ENCODE data around the gene AGO4.
"Not testable (repeated sequence)": the region's sequence is repeated elsewhere in the genome, so short reads cannot be mapped to it uniquely, and the experiment has no call there.

Gene AGO4

DNA sequence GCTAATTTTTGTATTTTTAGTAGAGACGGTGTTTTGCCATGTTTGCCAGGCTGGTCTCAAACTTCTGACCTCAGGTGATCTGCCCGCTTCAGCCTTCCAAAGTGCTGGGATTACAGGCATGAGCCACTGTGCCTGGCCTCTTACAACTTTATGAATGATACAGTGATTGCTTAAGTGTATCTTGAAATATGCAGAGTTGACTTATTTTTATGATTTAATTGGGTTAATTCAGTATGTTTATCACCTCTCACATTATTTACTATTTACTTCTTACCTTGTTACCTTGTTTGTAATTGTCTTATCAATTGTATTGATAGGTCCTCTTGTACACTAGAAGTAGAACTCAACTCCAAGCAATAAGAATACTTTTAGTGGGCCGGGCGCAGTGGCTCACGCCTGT, 4.9 kb downstream of the AGO4 start:
- DNase-seq = not testable (repeated sequence)

DNA sequence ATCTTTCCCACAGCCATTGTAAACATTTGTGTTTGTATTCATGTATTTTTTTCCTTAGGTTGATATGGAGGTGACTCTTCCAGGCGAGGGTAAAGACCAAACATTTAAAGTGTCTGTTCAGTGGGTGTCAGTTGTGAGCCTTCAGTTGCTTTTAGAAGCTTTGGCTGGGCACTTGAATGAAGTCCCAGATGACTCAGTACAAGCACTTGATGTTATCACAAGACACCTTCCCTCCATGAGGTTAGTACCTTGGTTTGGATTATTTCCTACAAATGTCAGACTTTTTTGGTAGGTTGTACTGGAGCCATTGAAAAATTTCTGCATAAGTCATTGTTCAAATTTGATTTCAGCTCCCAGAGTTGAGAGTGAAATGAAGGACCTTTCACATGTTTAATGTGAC, 17.4 kb downstream of the AGO4 start:
- DNase-seq = no peak

DNA sequence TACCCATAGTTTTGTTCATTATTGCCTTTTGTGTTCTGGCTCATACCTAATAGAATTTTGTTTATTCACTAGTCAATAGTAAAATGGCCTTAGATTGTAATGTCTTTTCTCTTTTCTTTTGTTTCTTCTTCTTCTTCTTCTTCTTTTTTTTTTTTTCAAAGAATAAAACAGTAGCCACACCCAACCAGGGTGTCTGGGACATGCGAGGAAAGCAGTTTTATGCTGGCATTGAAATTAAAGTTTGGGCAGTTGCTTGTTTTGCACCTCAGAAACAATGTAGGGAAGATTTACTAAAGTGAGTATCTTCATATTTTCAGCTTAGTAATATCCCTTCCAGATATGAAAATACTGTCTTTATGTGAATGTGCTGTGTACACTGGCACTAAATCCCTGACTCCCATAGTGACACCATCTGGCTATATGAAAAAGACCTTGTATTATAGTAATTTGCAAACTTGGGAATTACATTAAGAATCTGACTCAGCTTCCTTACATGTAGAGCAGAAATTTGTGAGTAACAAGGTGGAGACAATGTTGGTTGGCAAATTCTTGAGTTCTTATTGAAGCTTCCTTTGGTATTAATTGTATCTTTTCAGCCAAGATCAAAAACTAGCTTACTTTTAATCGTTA, 24.6 kb downstream of the AGO4 start:
- no peak for DNase-seq

DNA sequence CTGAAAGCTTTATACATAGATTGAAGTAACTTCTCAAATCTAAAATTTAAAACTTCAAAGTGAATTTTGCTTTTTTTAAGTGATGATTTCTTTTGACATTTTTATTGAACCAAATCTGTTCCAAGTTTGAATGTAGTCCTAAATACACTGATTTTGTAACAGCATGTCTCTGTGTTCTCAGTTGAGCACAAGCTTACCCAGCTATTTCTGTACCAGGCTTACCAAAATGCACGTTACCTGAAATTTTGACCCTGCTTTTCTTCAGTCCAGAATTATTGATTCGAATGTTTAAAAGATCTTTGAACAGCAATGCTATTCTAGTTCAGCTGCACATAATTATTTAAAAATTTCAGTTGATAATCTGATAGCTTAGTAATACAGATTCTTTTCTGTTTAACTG, 25.6 kb downstream of the AGO4 start:
- DNase-seq = no peak

DNA sequence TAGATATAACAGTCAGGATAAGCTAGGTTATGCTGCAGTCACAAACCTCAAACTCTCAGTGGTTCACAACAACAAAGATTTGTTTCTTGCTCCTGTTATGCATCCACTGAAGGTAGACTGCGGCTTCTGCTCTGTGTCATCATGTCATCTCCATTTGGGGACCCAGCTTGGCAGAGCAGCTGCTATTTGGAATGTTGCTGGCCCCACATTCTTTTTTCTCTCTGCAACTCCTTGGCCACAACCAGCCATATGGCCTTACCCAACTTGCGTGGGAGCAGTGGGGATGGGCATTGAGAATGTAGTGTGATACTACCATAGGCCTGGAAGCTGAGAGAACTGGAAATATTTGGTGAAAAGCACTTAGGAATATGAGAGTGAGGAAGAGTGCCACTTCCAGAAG, 26.4 kb downstream of the AGO4 start:
- DNase-seq = no peak

DNA sequence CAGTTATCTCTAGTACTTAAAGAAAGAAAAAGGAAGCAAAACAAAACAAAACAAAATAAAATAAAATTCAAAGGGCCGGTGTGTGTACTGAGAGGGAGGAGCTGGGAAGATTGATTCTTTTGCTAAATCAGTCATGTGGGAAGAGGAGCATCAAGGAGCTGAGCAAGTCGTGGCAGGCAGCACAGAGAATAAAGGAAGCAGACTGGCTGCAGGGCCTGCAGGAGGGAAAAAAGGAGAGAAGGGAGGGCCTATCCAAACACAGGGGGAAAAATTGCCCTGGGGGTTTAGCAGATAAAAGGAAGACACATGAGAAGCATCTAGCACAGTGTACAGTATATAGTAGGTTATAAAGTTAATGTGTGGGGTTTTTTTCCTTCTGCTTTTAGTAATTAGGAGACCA, 27.6 kb downstream of the AGO4 start:
- DNase-seq = no peak

DNA sequence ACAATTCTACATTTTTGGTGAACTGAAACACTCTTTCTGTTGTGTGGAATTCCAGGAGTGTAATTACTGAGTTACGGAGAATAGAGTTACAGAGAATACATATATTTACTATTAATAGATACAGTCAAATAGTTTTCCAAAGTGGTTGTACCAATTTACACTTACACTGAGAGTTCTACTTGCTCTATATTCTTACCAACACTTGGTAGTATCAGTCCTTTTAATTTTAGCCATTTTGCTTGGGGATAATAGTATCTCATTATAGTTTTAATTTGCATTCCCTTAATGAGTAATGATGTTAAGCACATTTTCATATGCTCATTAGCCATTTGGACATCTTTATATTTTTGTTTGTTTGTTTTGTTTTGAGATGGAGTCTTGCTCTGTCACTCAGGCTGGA, 28.9 kb downstream of the AGO4 start:
- no peak for DNase-seq

DNA sequence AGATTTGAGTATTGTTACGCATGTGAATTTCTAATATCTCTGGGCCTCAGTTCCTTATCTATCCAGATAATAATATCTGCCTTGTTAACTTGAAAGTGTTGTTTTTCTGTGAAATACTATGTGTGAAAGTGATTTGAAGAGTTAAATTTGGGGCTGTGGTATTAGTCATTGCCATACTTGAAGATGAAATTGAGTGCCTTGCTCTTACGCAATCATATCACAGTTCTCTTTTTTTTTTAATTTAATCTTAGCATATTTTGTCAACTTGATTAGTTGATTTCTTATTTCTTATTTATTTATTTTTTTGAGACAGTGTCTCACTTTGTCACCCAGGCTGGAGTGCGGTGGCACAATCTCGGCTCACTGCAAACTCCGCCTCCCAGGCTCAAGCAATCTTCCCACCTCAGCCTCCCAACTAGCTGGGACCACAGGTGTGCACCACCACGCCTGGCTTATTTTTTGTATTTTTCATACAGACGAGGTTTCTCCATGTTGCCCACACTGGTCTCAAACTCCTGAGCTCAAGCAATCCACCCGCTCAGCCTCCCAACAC, 31.0 kb downstream of the AGO4 start:
- DNase-seq = no peak

DNA sequence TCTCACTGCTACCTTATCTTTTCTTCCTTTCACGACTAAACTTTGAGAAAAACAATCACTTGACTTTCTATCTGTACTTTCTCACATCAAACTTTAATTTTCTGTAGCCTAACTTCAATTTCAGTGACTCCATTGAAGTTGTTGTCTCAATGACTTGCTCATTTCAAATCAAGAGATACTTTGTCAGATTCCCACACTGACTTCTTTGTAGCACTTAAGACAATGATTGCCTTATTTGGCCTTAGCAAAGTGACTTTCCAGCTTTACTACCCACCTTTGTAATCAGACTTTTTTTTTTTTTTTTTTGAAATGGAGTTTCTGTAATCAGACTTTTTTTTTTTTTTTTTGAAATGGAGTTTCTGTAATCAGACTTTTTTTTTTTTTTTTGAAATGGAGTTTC, 37.0 kb downstream of the AGO4 start:
- no peak for DNase-seq

DNA sequence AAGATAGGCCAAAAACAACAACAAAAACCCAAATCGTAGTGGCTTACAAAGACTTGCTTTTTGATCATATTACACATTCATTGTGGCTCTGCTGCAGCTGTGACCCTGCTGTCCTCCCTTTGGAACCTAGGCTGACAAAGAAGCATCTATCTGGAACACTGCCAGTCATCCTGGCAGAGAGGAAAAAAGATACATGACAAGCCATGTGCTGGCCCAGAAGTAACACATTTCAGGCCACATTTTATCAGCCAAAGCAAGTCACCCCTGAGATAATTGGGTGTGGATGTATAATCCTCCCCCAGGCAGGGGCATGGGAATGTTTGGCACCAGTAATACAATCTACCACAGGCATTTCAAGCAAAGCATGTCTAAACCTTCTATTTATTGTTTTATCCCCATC, 38.0 kb downstream of the AGO4 start:
- no peak for DNase-seq

DNA sequence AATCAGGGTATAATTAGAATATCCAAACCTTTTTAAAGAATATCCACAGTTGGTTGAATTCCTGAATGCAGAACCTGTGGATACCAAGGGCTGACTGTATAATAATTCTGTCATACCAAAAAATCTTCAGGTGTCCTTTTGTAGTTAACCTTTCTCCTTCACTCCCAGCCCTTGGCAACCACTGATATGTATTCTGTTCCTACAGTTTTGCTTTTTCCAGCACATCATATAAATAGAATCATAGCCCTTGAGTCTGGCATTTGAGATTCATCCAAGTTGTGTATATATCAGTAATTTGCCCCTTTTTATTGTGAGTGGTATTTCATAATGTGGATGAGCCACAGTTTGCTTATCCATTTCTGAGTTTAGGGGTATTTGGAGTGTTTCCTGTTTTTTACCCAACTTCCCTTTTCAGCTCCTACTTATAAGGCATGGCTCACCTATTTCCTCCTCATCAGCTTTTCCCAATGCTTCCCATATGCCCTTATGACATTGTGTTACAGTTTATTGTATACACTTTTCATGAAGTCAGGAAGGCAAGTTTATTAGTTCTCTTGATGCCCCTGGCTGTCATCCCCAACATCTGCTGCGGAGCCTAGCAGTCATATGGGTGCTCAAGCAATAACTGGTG, 40.2 kb downstream of the AGO4 start:
- no peak for DNase-seq

DNA sequence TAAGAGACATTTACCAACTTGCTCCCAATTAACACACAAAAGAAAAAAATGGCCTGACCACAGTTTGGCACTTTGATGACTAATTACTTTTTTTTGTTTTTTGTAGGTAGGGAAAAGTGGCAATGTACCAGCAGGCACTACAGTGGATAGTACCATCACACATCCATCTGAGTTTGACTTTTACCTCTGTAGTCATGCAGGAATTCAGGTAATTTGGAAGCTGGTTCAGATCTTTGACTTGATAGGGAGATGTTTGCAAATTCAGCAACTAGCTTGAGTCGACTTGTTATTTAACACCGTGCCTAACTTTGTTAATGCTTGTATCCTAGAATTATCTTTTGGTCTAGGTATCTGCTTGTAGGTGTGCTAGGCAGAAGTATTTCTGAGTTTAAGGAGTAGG, 42.2 kb downstream of the AGO4 start:
- DNase-seq = no peak

DNA sequence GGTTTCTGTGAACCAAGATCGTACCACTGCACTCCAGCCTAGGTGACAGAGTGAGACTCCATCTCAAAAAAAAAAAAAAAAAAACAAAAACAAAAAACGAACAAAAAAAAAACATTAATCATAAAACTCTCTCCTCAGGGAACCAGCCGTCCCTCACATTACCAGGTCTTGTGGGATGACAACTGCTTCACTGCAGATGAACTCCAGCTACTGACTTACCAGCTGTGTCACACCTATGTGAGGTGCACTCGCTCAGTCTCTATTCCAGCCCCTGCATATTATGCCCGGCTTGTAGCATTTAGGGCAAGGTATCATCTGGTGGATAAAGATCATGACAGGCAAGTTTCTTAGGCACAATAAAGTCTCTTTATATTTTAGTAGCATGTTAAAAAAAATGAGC, 42.9 kb downstream of the AGO4 start:
- DNase-seq = no peak

DNA sequence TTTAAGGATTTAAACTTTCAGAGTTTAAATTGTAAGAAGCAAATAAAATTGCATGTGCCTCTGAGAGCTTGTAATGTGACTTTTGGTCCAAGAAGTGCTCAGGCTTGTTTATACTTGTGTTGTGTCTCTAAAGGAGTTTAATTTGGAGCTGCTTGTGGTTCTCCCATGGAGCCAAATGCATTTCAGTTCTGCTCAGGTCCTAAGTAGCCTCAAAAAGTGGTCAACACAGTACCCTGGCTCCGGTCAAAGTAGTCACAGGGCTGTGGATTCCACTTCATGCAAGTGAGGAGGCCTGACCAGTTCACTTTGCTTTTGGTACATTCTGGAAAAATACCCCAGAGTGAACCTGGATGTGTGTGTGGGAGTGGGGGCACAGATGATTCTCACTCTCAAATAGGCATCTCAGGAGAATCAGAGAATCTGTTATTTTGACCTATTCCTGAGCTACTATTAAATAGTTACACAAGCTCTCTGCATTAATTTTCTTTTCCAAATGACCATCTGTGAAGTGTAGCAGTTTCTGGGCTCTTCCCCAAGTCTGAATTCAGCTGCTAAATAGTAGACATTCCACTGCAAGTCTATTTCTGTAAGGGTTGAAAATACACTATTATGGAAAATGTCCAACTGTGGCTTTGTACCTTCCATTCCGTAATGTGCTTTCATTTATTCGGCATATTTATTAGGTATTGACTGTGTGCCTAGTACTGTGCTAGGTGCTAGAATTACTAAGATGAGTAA, 43.5 kb downstream of the AGO4 start:
- no peak for DNase-seq

DNA sequence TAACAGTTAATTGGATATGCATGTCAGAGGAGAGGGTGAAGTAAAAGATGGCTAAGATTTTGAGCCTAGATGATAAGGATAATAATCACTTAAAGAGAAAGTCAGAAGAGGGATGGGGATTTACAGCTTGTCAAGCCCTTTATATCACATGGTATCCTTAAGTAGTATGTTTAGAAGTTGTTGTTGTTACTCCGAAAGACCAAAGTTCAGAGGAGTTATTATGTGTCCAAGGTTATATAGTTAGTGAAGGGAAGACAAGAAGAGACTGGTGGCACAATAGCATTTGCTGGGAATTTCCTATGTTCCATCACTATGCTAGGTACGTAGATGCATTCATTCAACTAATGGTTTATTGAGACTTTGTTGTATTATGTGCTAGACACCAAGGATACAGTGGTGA, 44.4 kb downstream of the AGO4 start:
- no peak for DNase-seq

DNA sequence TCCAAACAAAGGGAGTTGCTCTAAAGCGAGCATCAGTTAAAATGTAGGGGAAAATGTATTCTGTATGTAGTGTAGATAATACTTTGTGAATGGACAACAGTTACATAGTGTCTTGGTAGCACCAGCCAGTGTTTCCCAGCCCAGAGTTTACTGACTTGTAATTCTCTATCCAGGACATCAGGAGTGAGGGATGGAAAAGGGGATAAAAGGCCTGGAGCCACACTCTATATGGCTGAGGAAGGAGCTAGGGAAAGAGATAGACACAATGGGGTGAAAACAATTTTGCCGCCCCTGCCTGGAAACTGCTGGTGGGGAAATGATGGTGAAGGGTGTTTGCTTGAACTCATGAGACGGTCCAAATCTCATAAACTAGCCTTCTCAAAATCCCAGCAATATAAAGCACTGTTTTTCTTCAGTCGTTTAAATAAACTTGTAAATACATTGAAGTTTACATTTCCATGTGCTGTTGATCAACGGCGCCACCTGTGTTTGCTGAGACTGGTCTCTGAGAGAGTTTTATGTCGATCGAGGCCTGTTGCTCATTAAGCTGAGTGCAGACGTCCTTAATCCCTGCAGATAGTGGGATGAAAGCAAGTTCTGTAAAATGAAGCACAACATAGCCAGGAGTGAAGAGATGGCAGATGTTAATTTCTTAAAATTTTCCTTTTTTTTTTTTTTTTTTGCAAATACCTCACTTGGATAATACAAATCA, 47.3 kb downstream of the AGO4 start:
- peak; percentile 79 for DNase-seq

DNA sequence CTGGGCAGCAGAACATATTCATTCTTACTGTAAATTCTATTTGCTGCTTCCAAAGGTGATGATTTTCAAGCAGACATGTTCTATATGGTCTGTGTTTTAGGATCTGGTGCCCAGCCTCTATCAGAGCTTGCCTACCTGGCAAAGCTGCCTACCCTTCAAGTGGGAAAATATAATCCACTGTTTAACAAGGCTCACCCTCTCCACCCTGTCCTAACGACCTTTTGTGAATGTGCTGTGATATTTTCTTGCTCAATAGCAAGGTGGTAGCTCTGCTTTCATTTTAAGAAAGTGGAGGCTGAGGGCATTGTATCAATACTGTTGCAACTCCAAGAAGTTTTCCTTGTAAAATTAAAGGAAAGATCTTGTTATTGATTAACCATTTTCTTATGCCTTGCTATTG, 49.1 kb downstream of the AGO4 start:
- no peak for DNase-seq

DNA sequence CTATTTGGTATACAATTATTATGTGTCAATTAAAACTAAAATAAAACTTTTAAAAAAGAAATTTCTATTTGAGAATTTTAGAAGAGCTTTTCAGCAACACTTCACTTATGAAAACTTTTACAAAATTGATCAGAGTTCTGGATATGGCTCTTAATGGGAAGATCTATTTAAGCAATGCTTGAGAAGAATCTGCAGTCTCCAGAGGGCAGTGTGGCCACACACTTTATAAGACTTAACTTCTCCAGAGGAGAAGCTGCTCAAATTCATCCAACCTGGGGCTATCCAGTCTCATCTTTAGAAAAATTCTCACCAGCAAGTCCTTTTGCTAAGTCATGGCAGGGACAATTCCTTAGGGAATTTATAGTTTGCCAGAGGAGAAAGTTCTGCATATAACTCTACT, 50.0 kb downstream of the AGO4 start:
- DNase-seq = no peak

DNA sequence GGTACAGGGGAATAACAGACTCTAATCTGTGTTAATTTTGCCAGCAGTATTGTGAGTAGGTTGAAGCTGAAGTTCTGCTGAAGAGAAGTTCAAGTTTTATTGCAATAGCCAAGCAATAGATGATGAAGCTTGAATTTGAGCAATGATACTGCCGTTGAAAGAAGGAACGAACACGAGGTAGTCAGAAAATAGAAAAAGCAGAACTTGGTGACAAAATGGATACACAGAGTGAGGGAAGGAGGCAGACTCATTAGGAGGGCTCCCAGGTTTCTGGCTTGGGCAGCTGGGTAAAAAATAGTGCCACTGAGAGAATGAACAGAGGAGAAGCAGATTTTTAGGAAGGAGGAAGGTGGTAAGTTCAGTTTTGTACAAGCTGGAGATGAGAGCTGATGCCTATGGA, 52.9 kb downstream of the AGO4 start:
- DNase-seq = no peak

DNA sequence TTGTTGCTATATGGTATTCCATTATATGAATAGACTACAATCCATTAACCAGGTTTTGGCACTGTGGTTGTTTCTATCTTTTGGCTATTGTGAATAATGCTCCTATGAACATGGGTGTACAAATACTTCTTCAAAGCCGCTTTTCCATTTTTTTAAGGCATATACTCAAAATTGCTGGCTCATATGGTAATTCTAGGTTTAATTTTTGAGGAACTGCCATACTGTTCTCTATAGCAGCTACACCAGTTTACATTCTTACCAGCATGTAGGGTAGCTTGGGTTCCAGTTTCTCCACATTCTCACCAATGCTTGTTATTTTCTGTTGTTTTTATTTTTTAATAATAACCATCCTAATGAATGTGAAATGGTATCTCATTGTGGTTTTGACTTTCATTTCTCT, 55.3 kb downstream of the AGO4 start:
- no peak for DNase-seq

DNA sequence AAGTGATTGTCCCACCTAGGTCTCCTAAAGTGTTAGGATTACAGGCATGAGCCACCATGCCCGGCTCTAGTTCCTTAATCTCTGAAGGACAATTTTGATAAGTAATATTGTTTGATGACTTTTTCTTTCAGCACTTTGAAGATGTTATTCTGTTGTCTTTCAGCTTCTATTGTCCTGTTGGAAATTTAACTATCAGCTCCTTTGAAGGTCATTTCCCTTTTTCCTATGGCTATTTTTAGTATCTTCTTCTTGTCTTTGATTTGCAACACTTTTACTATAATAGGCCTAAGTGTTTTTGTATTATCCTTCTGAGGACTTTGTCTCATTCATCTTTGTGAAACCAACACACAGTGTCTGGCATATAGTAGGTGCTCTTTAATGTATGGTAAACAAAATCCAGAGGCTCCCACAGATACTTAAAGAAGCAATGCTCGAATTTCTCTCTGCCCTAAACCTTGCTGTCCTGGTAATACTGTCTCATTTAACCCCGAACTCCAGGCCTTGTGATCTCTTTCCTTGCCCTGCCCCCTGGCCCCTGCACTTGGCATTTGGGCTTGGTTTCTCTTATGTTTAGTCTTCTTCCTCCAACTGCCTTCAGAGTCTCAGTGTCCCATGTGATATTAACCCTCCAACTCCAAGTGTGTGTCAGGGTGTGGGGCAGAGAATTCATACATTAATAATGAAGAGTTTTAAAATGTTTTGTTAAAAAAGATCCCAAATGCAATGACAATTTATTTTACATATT, 56.2 kb downstream of the AGO4 start:
- no peak for DNase-seq

DNA sequence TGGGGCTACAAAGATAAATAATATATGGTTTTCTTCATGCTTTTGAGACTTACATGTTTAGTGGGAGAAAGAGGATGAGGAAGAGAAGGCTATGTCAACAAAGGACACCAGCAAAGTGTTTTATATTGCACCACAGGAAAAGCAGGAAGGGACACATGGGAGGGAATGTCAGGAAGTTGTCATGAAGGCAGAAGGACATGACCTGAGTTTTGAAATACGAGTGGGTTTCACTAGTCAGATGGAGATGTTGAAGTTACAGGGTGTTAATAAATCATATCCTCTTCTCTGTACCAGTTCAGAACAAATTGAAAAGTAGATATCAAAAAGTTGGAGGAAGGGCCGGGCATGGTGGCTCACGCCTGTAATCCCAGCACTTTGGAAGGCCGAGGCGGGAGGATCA, 57.0 kb downstream of the AGO4 start:
- no peak for DNase-seq

DNA sequence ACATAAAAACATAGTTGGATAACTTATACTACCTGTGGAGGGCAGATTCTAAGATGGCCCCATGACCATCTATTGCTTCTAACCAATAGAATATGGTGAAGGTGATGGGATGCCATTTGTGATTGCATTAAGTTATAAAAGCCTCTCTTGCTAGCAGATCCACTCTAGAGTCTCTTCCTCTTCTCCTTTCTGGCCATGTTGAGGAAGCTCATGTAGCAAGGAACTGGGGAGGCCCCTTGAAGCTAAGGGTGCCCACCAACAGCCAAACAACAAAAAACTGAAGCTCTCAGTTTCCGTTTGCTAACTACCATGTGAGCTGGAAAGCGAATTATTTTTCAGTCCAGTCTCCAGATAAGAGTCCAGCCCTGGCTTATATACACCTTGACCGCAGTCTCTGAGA, 59.2 kb downstream of the AGO4 start:
- DNase-seq = no peak

All from NCI-H510A (cell line).